Measurements from ENCODE around the gene NARS2.

Gene NARS2

GRCh38 chr11:78429209-78429608 lies 145.5 kb downstream of the NARS2 start:
- no peak for DNase-seq

GRCh38 chr11:78428773-78429172 lies 145.9 kb downstream of the NARS2 start:
- DNase-seq = no peak

GRCh38 chr11:78428266-78428636 lies 146.4 kb downstream of the NARS2 start:
- no peak for DNase-seq

- DNase-seq = no peak
Measured at GRCh38 chr11:78427615-78428265, 146.9 kb downstream of the NARS2 start.

GRCh38 chr11:78426845-78427244 lies 147.8 kb downstream of the NARS2 start:
- DNase-seq = no peak

- DNase-seq = no peak
Measured at GRCh38 chr11:78425399-78426070, 149.1 kb downstream of the NARS2 start.

- DNase-seq = no peak
Measured at GRCh38 chr11:78424334-78425270, 150.1 kb downstream of the NARS2 start.

- DNase-seq = no peak
Measured at GRCh38 chr11:78423241-78423640, 151.4 kb downstream of the NARS2 start.

- peak; percentile 90 for DNase-seq
Measured at GRCh38 chr11:78420796-78421209, 153.9 kb downstream of the NARS2 start.

- DNase-seq = peak; percentile 92
Measured at GRCh38 chr11:78420255-78420764, 154.4 kb downstream of the NARS2 start.

GRCh38 chr11:78419327-78419726 lies 155.3 kb downstream of the NARS2 start:
- DNase-seq = peak; percentile 49

- DNase-seq = peak; percentile 55
Measured at GRCh38 chr11:78418584-78419211, 156.0 kb downstream of the NARS2 start.

- DNase-seq = peak; percentile 99
Measured at GRCh38 chr11:78417888-78418583, 156.6 kb downstream of the NARS2 start.

GRCh38 chr11:78417175-78417887 lies 157.3 kb downstream of the NARS2 start, which contains the start of gene GAB2:
GAB2 (minus strand) TSS chr11:78417820; CDS start chr11:78417720, 100 bp downstream.
- peak; percentile 91 for DNase-seq

- peak; percentile 99 for DNase-seq
Measured at GRCh38 chr11:78416285-78417174, 158.1 kb downstream of the NARS2 start.

- DNase-seq = no peak
Measured at GRCh38 chr11:78415338-78415737, 159.3 kb downstream of the NARS2 start.

- DNase-seq = peak; percentile 62
Measured at GRCh38 chr11:78414321-78415051, 160.2 kb downstream of the NARS2 start.

GRCh38 chr11:78408619-78409018 lies 166.0 kb downstream of the NARS2 start:
- DNase-seq = no peak

- peak; percentile 42 for DNase-seq
Measured at GRCh38 chr11:78406568-78407196, 168.0 kb downstream of the NARS2 start.
